GM19372 (cell line): ENCODE results near the gene UCK1.
A peak's percentile ranks its signal among the peaks of the same experiment; 100 is the strongest.
"Not testable (repeated sequence)": the region's sequence is repeated elsewhere in the genome, so short reads cannot be mapped to it uniquely, and the experiment has no call there.

Experiments used
- ATAC-seq: cut with Tn5 transposase; IDR thresholded peaks from one replicate; pipeline ENCODE4 v1.9.1; 2021; ENCODE audit warnings: mild to moderate bottlenecking, low read depth, moderate library complexity; ENCODE audit not compliant: unreplicated experiment

Gene UCK1

DNA sequence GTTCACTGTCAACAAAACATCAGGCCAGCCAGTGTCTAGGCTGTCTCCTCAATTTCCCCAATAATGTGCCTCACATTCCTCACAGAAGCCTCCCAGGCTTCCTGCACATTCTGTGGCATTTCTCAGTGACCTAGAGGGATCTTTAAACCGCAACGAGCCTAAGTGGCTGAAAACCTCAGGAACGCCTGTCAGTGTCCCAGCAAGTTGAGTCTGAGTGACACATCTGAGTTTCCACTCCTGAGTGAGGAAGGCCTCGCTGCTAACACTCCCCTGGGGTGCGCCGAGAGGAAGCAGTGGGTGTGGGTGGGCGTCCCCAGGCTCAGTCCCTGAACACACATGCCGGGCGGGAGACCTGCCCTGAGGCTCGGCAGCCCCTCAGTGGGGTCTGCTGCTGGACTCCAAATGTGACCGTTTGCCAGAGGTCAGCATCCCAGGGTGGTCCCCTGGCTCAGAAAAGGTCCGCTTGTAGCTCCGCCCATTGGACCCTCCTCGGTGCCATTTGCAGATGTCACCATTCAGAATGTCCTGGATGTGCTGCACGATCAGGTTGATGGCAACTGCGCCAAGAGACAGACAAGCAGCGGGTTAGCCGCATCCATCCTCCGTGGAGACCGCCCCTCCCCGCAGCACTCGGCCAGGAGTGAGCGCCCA lies 6.3 kb downstream of the UCK1 start:
- ATAC-seq, result no peak

DNA sequence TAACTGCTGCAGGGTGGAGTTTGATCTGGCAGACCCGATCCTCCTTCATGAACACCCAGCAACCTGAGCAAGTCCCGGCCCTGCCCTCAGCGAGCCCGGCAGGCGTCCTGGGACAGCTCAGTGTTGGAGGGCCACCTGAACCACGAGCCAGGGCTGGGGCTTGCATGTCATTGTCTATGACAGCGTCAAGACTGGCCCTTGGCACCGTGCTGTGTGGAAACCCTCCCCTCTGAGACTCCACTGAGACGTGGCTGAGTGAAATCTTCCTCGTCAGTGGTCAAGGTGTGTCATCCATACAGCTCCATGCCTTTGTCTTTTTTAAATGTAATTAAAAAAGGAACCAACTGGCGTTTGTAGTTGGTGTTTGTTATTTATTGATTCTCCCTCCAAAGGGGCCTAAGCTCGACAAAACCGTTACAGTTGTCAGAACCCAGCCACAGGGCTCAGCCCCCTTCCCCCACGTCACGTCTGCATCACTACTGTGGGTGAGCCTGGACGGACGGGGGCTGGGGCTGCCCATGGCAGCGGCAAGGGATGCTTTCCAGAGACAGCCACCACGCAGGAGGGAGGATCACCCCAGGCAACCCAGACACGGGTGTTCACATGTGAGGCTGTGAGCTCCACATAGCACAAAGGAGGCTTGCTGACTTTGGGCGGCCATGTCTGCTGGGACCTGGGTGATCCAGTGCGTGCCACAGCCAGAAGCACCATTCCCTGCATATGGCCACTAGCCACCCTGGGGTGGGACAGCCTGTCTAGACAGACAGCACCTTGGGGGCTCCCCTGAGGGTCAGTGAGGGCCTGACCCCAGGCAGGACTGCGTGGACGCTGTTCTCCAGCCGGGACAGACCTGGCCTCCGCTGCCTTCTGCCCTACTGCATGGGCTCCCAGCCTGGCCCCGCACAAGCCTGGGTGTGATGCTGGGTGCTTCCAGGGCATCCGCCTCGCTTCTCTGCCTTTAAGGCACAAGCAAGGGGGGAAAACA lies 7.3 kb downstream of the UCK1 start:
- ATAC-seq, result no peak

DNA sequence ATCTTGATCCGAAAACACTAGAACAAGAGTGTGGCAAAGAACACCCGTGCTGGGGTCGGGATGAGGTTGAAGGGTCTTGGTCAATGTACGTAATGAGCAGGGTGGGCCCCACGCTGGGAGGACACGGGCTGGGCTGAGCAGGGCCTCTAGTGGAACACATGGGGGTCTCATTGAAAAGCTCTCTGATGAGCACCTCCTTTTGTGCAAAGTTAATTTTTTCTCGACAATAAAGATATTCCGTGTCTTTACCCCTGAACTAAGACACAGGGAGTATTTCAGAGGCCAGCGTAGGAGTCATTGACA lies 8.0 kb downstream of the UCK1 start:
- ATAC-seq, result no peak

DNA sequence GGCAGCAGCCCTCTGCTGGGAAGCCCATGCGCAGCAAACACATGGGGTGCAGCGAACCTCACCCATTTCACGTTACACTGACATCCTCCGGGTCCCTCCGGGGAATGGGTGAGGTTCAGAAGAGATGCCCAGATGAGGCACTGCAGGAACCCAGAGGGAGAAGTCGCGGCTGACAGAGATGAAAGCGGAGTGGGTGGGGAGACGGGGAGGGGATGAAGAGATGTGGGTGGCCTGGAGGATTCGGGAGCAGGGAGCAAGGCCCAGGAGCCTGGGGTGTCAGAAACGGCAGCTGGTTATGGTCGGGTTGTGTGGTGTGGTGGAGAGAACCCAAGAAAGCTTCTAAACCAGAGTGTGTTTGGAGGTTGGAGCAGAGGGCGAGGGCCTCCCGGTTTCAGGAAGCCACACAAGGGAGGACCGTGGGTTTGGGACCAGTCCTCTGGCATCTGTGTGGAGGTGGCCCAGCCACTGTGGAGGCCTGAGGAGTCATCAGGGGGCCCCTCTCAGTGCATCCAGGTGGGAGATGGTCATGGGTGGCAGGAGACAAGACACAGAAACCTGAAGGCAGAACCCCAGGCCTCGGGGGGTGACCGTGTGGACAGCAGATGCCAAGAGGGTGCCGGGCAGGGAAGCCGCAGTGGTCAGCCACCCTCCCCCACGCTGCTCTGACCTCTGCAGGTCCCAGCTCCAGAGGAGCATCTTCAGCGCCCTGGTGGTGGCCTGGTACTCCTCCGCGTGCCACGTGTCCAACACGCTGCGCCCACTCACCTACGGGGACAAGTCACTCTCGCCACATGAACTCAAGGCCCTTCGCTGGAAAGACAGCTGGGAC lies 8.6 kb downstream of the UCK1 start:
- no peak for ATAC-seq

DNA sequence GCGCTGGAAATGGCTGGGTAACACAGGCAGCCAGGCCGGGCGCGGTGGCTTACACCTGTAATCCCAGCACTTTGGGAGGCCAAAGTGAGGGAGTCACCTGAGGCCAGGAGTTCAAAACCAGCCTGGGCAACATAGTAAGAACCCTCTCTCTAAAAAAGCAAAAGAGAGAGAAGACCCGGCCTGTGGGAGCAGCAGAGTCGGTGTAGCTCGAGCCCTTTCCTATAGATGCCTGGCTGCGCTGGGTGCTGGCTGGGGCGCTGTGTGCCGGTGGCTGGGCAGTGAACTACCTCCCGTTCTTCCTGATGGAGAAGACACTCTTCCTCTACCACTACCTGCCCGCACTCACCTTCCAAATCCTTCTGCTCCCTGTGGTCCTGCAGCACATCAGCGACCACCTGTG lies 9.2 kb downstream of the UCK1 start:
- no peak for ATAC-seq

DNA sequence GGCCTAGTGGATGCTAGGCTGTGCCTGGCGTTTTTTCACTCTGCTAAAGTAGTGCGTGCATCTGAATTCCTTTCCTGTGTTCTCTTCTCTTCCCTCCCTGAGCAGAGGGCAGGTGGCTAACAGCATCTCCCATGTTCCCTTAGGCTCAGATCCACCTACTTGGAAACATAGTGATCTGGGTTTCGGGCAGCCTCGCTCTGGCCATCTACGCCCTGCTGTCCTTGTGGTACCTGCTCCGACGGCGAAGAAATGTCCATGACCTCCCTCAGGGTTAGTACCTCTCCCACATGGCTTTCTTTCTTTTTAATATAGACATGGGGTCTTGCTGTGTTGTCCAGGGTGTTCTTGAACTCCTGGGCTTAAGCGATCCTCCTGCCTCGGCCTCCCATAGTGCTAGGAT lies 9.9 kb downstream of the UCK1 start:
- ATAC-seq, result no peak

DNA sequence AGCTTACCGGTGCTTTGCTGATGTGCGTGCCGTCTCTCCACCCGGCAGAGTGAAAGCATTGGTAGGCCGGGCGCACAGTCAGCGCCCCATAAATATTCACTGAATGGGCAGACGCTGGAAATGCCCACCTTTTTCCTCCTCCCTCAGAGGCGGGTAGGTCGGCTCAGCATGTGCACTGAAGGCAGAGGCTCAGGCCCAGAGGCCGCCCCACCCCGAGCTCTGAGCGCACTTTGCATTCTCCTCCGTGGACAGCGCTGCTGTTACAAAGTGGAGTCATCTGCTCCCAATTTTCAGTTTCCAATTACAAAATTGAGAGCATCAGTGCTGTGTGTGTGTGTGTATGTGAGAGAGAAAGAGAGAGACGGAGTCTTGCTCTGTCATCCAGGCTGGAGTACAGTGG lies 10.6 kb downstream of the UCK1 start:
- ATAC-seq, result no peak

DNA sequence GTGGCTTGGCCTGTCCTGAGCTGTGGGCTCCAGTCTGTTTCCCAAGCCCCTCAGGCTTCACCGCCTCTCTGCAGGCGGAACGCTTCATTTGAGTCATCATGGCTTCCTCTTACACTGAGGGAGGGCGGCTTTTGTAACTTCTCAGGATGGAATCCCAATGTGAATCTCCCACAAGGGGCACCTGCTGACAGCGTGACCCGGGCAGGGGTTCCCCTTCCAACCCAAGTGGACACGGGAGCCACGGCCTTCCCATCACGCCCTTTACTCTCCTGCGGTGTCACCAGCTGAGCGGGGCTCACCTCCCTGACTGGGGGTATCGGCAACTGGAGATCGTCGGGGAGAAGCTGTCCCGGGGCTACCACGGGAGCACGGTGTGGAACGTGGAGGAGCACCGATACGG lies 12.5 kb downstream of the UCK1 start:
- ATAC-seq, result no peak

DNA sequence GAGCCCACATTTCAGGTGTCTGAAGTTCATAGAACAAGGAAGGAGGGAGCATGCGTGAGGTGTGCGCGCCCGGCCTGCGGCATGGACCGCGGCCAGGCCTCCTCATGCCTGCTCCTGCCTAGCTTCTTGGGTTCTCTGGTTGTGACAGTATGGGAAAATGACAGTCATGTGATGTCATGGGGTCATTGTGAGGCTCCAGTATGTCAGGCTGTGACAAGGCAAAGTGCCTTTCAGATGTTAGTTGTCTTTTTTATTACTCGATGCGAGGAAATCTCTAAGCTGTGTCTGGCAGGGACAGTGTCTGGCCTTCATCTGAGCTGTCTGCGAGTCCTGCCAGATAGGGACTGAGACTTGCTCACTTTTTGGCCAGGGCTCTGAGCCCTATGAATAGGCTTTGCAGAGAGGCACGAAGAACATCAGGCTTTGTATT lies 13.3 kb downstream of the UCK1 start:
- no peak for ATAC-seq

DNA sequence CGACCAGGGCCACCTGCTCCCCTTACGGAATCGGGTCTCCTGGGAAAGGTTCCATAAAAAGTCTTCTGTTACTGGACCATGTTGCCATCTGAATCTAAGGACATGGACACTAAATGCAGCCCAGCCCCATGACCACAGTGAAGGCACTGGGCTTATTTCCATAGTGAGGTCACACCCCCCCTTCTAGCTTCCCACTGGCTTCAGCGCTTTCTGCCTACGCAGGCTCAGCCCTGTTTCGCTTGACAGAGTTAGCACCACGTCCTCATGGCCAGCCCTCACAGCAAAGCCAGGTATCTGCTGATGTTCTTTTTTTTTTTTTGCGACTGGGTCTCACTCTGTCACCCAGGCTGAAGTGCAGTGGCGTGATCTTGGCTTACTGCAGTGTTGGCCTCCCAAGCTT lies 14.1 kb downstream of the UCK1 start:
- no peak for ATAC-seq

DNA sequence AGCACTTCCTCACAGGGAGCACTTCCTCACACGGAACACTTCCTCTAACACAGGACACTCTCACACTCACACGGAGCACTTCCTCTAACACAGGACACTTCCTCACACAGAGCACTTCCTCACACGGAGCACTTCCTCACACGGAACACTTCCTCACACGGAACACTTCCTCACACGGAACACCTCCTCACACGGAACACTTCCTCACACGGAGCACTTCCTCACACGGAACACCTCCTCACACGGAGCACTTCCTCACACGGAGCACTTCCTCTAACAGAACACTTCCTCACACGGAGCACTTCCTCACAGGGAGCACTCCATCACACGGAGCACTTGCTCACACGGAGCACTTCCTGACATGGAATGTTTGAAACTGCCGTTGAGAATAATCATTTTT lies 15.0 kb downstream of the UCK1 start:
- no peak for ATAC-seq

DNA sequence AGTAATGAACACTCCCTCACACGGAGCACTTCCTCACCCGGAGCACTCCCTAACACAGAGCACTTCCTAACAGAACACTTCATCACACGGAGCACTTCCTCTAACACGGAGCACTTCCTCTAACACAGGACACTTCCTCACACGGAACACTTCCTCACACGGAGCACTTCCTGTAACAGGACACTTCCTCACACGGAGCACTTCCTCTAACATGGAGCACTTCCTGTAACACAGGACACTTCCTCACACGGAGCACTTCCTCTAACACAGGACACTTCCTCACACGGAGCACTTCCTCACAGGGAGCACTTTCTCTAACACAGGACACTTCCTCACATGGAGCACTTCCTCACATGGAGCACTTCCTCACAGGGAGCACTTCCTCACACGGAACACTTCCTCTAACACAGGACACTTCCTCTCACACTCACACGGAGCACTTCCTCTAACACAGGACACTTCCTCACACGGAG lies 15.5 kb downstream of the UCK1 start:
- not testable (repeated sequence) for ATAC-seq

DNA sequence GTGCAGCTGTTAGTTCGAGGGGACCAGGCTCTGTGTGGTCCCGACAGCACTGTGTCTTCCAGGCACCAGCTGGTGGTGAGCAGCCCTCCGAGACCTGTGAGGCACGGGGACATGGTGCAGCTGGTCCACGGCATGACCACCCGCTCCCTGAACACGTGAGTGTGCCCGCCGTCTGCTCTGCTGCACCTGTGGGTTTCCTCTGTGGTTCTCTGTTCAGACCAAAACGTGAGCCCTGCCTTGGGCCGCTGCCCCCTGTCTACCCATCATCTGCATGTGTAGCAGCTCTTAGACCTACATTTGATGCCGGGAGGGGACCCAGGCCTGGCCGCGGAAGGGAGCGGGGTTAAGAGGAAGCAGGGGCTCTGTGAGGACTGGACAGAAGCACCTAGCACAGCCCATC lies 17.9 kb downstream of the UCK1 start:
- ATAC-seq, result no peak

DNA sequence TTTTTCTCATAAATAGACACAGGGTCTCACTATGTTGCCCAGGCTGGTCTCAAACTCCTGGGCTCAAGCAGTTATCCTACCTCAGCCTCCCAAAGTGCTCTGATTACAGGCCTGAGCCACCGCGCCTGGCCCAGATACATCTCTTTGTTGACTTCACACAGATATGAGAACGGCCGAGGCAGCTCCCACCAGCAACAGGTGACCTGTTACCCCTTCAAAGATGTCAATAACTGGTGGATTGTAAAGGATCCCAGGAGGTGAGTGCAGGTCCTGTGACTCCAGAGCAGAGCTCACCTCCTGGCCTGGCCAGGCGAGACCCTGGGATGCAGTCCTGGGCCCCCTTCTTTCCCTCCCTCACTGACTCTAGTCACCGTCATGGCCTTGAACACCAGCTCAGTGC lies 19.2 kb downstream of the UCK1 start:
- ATAC-seq, result no peak

DNA sequence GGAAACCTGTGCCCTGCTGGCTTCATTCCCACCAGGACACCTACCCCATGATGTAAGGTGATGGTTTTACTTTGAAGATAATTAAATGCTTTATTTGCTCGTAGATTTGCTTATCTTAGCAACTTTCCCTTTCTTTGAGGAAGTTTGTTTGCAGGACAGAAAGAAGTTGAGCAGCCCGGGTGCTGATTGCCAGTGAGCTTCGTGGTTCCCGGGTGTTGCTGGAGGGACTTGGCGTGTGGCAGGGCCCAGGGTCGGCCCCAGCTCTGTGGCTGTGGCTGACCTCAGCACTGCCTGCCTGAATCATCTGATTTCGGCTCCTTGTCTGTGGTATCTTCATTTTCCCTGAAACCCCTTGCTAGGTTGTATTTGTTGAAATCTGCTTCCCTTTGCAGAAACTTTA lies 19.6 kb downstream of the UCK1 start:
- ATAC-seq, result no peak

DNA sequence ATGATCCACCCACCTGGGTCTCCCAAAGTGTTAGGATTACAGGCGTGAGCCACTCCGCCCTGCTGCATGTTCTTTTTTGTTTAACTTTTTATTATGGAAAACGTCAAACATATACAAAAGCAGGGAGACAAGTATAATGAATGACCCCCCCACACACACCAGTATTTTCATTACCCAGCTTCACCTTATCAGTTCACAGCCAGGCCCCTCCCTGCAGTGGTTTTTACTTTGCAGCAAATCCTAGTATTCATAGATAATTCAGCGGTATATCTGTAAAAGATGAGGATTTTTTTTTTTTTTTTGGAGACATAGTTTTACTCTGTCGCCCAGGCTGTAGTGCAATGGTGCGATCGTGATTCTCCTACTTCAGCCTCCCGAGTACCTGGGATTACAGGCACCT lies 26.1 kb downstream of the UCK1 start:
- ATAC-seq, result no peak

DNA sequence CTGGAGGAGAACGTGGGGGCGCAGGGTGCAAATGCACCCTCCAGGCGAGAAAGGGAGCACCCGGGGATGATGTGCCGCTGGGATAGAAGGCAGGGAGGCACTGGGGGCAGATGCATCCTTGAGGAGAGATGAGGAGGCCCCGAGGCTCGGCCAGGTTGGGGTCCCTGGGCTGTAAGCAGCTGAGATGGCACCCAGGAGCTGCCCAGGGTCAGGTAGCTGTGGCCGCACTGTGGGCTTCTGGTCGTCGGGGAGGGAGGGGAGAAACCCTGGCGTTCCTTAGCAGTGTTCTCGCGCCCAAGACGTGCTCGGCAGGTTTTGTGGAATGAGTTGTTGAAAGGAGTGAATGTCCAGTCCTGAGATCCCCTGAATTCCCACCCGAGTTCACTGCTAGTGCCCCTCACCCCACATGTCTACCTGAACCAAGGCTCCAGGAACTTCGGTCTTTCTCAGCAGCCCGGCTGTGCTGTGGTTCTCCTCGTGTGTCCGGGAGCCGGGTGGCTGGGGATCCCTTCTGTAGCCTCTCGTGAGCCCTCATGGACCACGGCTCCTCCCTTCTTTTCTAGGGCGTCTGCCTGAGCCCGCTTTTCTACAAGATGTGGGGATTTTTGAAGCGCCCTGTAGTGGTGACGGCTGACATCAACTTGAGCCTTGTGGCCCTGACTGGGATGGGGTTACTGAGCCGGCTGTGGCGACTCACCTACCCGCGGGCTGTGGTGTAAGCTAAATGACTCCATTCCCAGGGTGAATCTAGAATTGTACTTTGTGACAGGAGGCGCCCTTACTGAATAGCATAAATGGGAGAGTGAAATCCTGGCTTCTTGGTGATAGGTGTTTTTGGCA lies 27.2 kb downstream of the UCK1 start:
- ATAC-seq, result no peak

DNA sequence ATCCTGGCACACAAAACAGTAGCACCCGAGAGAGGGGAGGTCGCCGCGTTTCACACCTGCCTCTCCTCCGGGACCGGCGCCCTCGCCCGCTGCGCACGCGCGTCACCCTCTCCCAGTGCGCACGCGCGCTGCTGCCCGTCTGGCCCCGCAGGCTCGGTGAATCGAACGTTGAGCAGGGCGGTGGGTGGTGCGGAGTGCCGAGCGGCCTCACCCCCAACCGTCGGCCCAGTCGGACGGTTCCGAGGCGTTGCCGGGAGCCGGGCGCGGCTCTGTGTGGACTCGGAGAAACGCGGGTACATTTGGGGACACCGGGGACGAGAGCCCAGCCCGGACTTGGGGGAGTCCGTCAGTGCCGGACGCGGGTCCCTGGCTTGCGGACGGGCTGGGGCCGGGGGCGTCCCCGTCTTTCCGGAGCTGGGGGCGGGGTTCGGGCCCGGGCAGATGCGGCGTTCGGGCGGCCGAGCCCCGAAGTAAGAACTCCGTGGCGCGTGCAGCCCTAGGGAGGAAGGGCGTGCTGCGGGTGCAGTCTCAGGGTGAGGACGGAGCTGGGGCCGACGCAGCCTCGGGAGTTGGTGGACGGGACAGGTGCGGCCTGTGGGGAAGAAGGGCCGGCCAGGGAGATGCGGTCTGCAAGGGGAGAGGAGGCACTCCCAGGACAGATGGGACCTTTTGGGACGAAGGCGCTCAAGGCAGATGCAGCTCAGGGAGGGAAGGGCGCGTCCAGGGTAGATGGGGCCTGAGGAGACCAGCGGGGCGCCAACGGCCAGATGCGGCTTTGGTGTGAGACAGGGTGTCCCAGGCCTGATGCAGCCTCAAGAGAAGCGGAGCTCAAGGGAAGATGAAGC lies 28.1 kb downstream of the UCK1 start, which contains the start of gene POMT1:
Gene POMT1, plus strand, starts transcription at position 138 of the 845 bp plus-strand sequence. CDS start 1,301 bp downstream, outside the sequence.
- peak; percentile 88 for ATAC-seq

DNA sequence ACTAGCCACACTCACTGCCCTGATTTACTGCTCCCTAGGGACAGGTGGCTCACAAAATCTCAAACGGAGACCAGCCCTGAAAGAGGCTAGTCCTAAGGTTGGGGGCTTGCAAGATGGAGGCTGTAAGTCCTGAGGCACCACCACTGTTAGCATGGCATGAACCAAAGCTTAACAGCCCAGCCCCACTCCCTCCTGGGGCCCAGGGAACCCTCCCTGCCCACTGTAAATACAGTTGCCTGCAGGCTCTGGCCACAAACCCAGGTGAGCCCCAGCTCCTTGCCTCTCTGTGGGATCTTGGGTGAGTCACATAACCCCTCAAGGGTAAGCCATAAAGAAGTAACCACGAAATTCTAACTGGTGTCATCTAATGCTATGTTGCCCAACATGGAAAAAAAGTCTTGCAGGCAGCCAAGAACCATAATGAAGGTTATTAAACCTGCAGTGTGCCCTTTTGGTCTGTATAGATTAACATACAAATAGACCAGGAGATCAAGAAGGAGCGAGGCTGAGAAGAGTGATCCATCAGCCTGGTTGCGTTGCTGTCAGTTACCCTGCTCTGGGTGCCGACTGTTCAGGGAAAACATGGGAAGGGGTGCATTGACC lies 30.0 kb downstream of the UCK1 start:
- ATAC-seq, result no peak
